NCI-H748 treated with DMSO at 0.1 percent for 48 hours (cell line): ENCODE measurements around the gene SAMD11.

Source experiments
- DNase-seq: peaks from one replicate; lab custom pipeline; 2025; lab: John Stamatoyannopoulos, UW

Gene SAMD11

GRCh38 chr1:993379-993995 lies 69.8 kb downstream of the SAMD11 start:
- no peak for DNase-seq
